ENCODE measurements around the gene MRPL40. TPM values are rescaled to one million over a fixed set of nuclear protein-coding genes. Genes with fewer than 3 reads are reported as not detected.
"Not testable (repeated sequence)": the region's sequence is repeated elsewhere in the genome, so short reads cannot be mapped to it uniquely, and the experiment has no call there.

The MRPL40 gene
- total RNA-seq, 1 experiment from 2014 or later = 60.4 TPM

GRCh38 chr22:19406846-19407245 is 25.5 kb upstream of the MRPL40 start:
- no peak for DNase-seq (ENCODE audit: low spot score)

GRCh38 chr22:19407649-19408606 is 24.4 kb upstream of the MRPL40 start:
- DNase-seq (ENCODE audit: low spot score) = no peak

DNA sequence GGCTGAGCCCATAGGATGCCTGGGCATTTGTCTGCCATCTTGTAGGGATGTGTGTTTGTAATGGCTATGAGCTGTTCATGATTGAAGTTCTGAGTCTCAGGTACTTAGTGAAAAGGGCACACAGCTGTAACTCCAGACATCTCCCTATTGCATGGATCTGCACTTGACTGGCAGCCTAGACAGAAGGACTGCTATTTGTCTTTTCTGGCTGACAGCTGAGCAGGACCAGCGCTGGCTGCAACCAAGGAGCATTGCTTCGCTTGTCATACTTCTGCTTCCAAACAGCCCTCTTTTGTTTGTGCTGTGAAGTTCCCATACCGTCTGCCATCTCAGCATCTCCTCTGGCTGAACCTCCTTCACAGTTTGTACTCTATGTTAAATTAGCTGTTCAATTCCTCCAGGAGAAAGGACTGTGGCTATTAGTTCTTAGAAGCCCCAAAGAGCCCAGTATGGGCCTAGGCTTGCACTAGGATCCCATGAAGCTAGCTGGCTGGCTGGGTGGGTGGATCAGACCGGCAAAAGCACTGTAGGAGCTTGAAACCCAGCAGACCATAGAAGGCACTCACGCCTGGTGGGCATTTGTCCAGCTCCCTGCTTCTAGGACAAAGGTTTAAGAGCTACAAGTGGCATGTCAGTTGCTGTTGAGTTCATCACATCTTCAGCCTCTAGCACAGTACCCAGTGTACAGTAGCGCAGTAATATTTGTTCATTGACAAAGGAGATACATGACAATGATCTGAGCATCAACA is 21.2 kb upstream of the MRPL40 start:
- no peak for DNase-seq (ENCODE audit: low spot score)

DNA sequence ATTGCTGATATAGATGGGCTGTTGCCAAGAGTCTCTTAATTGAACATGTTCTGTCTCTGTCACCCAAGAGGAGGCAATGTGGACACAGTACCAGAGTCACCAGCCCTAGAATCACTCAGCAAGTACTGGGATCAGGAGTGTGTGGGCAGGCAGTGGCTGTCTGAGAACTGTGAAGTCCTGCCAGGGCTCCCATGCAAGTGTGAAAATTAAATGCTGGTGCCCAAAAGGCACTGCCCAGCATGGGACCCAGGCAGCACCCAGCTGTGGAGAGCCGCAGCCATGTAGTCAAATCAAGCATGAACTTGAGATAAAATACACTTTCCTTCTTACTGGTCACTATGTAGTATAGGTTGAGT is 20.7 kb upstream of the MRPL40 start:
- DNase-seq (ENCODE audit: low spot score) = no peak

DNA sequence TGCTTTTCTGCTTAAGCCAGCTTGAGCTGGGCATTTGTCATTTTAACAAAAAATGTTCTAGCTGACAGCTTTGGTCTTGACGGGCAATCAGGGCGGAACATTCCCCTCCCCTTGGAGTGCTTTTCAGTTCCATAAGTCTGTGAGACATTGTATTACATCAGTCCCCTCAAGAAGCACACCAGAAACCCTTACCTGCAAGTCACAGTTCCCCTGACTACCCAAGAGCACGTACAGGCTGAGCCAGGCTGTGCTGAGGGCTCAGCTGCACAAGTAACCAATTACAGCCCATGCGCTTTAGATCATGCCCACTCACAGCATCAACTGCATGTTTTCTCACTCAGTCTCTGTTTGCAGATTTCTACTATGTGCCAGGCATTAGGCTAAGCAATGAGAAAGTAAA is 19.9 kb upstream of the MRPL40 start:
- DNase-seq (ENCODE audit: low spot score) = no peak

GRCh38 chr22:19412923-19413322 is 19.4 kb upstream of the MRPL40 start:
- no peak for DNase-seq (ENCODE audit: low spot score)

GRCh38 chr22:19419086-19419463 is 13.3 kb upstream of the MRPL40 start:
- no peak for DNase-seq (ENCODE audit: low spot score)

DNA sequence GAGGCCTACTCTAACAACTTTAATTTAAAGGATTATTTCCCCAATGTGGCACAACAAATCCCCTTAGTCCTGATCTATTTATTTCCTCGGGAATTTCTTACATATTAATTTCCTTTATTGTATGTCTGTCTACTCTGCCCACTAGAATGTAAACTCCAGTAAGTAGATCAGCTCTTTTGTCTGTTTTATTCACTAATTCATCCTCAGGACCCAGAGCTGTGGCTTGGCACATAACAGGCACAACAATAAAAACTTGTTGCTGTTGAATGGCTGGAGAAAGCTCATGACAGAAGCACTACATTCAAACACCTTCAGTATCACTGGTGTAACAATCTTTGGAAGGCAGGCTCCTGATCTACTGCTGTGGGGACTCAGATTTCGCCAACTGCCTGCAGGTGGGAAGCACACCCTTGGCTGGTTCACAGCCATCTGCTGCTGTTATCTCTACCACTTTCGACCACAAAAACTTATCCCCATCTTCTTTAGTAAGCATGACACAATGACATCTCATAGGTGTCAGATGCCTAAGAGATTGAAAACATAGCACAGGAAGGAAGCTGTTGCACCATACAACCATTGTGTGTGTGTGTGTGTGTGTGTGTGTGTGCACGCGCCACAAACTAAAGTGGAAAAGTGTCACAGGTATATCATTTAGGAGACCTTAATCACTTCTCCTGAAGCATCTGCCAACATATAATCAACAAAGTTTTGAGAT is 12.7 kb upstream of the MRPL40 start:
- no peak for DNase-seq (ENCODE audit: low spot score)

GRCh38 chr22:19420321-19420720 is 12.0 kb upstream of the MRPL40 start:
- DNase-seq (ENCODE audit: low spot score) = no peak

DNA sequence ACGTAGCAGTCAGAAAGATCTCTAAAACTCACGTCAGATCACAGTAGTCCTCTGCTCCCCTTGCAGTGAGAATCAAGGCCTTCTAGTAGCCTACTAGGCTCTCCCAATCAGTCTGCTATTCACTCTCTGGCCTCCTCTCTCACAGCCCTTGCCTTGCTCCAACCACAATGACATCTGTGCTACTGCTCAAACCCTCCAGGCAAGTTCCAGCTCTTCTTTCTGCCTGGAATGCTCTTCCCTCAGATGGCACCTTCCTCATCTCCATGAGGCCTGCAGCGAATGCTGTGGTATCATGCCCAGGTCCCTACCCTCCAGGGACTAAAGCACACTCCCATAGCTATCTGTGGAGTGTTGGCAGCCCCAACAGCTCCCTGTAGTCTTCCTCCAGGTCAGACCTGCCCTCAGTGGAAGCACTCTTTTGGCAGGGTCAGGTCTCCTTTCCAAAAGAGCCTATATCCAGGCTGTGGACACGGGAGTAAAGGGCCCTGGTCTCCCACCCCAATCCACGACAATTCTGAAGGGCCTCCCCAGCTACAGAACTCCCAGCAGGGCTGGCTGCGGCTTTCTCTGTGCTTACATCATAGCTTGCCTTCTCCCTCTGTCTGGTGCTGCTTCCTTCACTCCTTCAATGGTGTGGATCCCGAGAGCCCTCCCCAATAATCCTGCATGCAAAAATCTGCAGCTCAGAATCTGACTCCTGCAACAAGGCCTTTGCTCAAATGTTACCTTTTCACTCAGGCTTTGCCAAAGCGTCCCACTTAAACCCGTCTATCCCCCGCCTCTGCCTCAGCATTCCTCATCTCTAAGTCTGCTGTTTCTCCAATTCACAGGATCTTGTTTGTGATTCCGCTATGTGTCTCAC is 9.7 kb upstream of the MRPL40 start:
- DNase-seq (ENCODE audit: low spot score) = no peak

DNA sequence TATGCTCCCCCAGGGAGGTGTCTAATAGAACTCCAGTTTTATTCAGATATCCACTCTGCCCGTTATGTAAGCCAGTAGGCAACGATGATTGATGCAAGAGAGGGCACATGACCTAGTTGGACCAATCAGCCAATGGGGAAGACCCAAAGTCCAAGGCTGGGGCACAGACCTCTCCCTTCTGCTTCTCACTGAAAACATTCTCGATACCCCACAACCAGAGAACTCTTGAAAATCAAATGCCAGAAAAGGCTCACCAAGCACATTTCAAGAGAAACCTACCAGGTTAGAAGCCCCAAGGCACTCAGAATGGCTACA is 8.2 kb upstream of the MRPL40 start:
- no peak for DNase-seq (ENCODE audit: low spot score)

DNA sequence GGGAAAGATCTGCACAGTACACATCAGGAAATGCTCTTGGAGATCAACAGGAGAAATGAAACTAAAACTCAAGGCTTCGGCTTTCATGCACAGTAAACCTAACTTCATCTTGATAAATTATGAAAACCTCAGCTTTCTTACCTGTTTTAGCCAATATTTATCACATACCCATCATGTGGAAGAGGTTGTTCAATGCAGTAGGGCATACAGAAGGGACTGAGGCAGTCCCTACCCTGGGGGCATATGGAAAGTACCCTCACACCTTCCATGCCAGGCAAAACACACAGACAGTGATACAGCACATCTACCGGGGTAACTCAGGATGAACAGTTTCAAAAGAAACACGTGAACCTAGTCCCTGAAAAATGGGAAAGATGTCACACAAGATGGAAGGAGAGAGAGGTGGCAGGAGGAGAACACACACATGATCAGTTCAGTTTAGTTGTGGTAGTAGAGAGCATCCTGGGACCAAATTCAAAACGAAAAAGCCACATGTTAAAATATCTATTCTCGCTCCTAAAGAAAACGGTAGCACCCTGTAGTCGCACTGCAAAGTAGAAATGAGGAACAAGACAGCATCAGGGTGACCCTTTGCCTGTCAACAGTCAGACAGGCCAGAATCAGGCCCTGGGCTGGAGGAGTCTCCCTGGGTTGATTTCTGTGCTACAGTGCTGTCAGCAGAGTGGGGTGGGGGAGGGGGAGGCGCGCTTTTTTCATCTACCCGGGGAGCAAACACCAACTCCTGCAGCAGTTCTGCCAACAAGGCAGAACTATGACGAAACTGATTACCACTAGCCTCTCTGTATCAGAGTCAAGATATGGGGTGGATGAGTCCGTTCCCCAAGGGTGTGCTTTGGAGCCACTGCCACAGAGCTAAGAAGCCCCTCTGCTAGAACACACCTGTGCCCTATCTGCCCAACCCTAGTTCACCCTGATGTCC is 2.1 kb upstream of the MRPL40 start:
- no peak for DNase-seq (ENCODE audit: low spot score)

GRCh38 chr22:19430890-19431541 is 1.3 kb upstream of the MRPL40 start:
- DNase-seq (ENCODE audit: low spot score) = no peak

GRCh38 chr22:19431649-19432132 is 654 bp upstream of the MRPL40 start, which contains the start of gene HIRA:
Gene HIRA (minus strand): TSS chr22:19431733. CDS start chr22:19431476, 257 bp downstream.
- peak; percentile 24 for DNase-seq (ENCODE audit: low spot score)

DNA sequence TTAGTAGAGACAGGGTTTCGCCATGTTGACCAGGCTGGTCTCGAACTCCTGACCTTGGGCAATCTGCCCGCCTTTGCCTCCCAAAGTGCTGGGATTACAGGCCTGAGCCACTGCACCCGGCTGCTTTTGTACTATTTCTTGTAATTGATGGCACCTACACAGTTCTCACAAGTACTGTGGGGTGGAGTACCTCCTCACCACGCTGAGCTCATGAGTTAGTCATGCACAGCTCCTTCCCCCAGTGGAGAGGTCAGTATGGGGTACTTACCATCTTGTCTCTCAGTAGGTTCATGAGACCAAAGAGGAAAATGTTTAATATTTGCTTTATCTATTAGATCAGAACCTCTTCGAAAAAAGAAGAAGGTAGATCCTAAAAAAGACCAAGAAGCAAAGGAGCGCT is 2.1 kb downstream of the MRPL40 start:
- DNase-seq (ENCODE audit: low spot score) = no peak

DNA sequence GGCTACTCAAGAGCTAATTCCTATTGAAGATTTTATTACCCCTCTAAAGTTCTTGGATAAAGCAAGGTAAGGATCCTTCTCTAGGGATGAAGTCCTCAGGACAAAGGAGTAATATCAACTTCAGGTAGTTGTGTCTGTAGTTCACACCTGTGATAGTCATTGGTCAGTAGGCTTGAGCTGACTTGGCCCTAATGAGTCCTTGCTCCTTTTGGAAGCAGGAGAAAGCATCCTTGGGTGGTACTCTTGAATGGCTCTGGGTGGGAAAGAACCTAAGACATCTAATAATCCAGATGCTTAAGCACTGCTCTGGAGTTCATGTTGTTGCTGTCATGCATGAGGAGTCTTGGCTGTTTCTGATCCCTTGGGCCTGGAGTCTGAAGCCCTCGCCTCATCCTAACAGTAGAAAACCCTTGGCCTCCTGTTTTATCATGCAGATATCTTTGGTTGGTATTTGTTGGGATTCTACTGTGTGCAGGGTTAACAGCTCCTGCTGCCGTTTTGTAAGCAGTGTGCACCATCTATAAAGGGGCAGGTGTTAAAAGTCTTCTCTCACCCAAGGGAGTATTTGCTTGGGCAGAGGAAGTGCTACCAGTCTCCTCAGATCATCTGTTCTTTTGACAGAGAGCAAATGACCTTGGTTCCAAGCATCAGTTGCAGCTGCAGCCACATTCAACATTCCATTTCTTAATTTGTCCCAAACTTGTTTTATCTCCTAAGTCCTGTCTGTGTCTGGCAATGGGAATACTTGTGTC is 2.7 kb downstream of the MRPL40 start:
- DNase-seq (ENCODE audit: low spot score) = no peak

GRCh38 chr22:19436444-19437161 is 4.3 kb downstream of the MRPL40 start:
- DNase-seq (ENCODE audit: low spot score) = not testable (repeated sequence)

GRCh38 chr22:19438298-19438697 is 6.0 kb downstream of the MRPL40 start:
- DNase-seq (ENCODE audit: low spot score) = no peak

Data from H4 (cell line).